Endothelial cell of umbilical vein (primary cell): ENCODE measurements around the gene TEN1.

ENCODE experiments used
- CTCF ChIP-seq, 2 donors: IDR thresholded peaks; 1 replicate in 1 of 2; 2 replicates in 1 of 2; pipeline ENCODE4 v1.5.1; 2011; ENCODE audit warnings: low read length in 2 of 2, mild to moderate bottlenecking in 2 of 2, moderate library complexity in 2 of 2, control low read depth in 1 of 2, inconsistent platforms in 1 of 2, low read depth in 1 of 2; ENCODE audit not compliant: insufficient read depth in 1 of 2; ENCODE audit errors: extremely low read depth in 1 of 2
- EZH2 ChIP-seq: IDR thresholded peaks from 2 replicates; pipeline ENCODE4 v1.6.1; 2012; ENCODE audit warnings: borderline replicate concordance, low read depth, mild to moderate bottlenecking, moderate library complexity, low read length, inconsistent platforms; ENCODE audit not compliant: severe bottlenecking
- FOS ChIP-seq: IDR thresholded peaks from 2 replicates; pipeline ENCODE4 v1.6.1; 2011; ENCODE audit warnings: mild to moderate bottlenecking, low read length, moderate library complexity, borderline replicate concordance; ENCODE audit not compliant: insufficient read depth
- JUN ChIP-seq: IDR thresholded peaks from 2 replicates; pipeline ENCODE4 v1.6.1; 2011; ENCODE audit warnings: borderline replicate concordance, low read depth; ENCODE audit not compliant: insufficient read length, insufficient read depth
- POLR2A ChIP-seq: IDR thresholded peaks from 2 replicates; pipeline ENCODE4 v1.6.1; 2012; ENCODE audit warnings: low read depth, mild to moderate bottlenecking, control low read depth, low read length
- POLR2AphosphoS5 ChIP-seq: IDR thresholded peaks from 2 replicates; pipeline ENCODE4 v1.6.1; 2012; ENCODE audit warnings: low read depth, mild to moderate bottlenecking, control low read depth, low read length, moderate library complexity; ENCODE audit not compliant: insufficient read depth

GRCh38 chr17:76022285-76022684 lies 43.2 kb downstream of the TEN1 start:
- TF ChIP-seq POLR2A, result no peak
- no peak for TF ChIP-seq CTCF (IDR thresholded peaks at IDR 0.05; ENCODE audit: extremely low read depth in 1 of 2, insufficient read depth in 1 of 2, low read depth in 1 of 2, low read length in 2 of 2)
- TF ChIP-seq JUN, result no peak
- TF ChIP-seq POLR2AphosphoS5, result no peak
- TF ChIP-seq EZH2, result no peak
- TF ChIP-seq FOS, result no peak
